ENCODE data around the gene TXNL4A.

The TXNL4A gene

DNA sequence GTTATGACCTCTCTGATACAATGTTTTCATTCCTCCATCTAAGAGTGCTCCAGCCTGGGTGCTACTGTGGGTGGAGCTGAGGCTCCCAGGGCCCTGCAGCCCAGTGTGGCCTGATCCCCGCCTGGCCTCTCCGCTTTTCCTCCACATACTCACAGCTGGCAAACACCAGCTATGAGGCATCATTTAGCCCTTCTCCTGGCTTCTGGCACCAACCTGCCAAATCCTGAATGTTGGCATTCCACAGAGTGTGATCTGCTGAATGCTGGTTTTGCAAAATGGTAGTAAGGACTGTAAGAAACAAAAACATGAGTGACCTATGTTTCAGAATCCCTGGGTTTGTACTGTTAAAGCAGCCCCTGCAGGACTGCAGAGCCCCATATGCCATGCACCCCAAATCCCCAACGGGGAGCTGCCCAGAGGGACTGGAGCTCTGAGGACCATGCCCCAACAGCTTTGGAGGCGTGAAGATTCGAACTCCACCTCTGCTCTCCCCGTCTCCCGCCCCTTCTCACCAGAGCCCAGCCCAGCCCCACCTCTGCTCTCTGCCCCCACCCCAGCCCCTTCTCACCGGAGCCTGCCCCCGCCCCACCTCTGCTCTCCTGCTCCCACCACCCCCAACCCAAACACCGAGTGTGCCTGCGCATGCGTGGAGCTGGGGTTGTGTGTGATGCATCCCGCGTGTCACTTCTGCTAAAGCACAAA, 41.2 kb downstream of the TXNL4A start:
- no peak for FAIRE-seq

DNA sequence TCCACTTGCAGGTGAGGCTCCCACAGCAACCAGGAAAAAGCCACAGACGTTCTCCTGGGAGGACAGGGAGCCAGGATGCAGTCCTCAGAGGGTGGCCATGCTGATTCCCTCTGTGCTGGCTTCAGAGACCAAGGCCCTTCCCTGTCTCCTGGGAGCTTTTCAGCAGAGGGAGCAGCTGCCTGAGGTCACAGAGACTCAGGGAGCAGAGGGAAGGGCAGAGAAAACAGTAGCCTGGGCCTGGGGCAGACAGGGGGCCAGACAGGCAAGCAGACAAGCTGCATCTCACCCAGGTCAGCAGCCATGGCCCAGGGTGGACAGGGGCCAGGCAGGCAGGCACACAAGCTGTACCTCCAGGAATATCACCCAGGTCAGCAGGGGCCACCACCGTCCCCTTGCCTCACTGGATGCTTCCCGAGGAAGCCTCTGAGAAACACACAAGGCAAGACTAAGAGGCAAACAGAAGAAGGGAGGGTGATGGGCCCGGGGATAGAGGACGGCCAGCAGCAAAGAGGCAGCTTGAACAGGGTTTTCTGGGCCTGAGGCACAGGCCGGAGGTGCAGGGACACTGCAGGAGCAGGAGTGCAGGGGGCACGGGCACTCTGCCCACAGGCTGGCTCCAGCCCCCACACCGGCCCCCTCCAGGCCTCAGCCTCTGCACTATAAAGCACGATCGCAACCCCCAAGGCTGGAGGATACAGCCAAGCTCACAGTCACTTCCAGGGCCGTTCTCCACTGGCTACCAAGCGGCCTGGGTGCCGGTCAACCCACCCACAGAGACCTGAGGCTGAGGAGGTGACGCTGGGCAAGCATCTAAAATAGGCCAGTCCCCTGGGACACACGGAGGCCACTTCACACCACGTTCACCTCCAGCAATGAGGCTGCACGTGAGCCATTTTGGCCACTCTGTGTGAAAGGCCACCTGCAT, 43.0 kb downstream of the TXNL4A start:
- no peak for FAIRE-seq

DNA sequence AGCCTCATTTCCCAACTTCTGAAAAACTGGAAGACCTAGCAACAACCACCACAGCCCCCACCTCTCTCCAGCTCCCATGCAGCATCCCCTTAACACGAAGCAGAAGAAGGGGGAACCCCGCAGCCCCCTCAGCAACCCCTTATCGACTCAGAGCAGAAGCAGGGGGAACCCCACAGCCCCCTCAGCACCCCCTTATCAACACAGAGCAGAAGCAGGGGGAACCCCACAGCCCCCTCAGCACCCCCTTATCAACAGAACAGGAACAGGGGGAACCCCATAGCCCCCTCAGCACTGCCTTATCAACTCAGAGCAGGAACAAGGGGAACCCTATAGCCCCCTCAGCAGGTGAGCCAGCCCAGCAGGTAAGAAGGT, 43.6 kb downstream of the TXNL4A start:
- FAIRE-seq, result no peak

DNA sequence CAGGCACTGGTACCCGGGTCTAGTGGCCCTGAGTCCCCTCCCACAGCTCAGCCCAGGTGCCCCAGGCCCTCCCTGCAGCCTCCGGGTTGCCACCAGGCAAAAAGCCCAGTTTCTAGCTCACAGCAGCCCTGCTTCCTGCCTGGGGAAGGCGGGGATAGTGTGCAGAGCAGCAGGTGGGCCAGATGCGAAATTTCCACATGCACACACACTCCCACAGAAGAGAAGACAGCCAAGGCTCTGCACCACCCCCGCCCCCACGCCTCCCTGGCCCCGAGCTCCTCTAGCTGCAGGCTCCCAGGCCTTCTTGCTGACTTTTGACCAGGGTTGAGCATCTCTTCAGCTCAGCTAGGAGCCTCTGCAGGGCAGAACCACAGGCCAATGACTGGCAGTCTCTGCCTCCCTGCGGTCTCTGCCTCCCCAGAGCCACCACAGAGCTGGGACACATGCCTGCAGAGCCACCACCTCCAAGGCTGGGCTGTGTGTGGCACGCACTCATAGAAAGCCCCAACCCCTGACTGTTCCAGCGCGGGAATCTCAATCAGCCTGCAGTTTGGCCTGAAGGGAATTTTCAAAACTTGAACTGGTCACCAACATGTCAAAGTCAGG, 44.1 kb downstream of the TXNL4A start:
- FAIRE-seq, result no peak

DNA sequence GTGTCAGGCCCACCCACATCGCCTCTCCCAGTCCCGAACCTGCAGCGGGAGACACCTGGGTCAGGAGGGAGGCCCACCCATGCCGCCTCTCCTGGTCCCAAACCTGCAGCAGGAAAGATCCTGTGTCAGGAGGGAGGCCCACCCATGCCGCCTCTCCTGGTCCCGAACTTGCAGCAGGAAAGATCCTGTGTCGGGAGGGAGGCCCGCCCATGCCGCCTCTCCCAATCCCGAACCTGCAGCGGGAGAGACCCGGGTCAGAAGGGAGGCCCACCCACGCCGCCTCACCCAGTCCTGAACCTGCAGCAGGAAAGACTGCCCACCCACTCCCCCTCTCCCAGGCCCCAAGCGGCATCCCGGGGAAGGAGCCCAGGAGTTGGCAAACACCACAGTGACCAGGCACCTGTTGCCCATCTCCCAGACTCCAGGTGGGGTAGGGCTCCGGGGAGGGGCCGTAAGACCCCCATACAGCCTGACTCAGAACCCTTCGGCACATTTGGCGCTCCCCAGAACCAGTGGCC, 44.7 kb downstream of the TXNL4A start:
- no peak for FAIRE-seq

DNA sequence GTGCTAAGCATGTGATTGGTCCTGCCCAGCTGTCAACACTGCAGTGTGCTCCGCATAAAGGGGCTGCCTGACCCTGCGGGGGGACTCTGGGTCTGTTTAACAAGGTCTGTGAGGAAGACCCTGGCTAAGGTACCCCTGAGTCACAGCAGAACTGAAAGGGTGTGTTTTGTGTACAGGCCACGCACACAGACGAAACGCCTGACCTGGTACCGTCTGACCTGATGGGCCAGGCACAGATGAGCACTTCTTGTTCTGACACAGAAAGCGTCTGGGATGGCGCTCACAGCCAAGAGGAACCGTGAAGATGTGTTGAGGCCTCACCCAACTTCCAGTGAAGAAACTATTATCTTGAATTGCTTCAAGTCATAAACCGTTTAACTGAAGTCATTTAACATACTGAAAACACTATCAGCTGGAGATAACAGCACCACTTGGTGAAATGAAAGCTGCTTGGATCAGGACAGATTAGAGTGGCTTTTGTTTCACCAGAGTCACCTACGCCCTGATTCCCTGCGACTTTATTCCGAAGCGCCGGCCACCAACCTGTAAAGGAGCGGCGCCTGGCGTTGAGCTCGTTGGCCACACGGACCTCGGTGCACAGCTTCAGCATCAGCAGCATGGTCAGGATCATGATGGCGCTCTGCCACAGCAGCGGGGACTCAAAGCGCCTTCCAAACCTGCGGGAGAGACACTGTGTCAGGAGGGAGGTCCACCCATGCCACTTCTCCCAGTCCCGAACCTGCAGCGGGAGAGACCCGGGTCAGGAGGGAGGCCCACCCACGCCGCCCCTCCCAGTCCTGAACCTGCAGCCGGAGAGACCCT, 45.4 kb downstream of the TXNL4A start:
- FAIRE-seq, result no peak

DNA sequence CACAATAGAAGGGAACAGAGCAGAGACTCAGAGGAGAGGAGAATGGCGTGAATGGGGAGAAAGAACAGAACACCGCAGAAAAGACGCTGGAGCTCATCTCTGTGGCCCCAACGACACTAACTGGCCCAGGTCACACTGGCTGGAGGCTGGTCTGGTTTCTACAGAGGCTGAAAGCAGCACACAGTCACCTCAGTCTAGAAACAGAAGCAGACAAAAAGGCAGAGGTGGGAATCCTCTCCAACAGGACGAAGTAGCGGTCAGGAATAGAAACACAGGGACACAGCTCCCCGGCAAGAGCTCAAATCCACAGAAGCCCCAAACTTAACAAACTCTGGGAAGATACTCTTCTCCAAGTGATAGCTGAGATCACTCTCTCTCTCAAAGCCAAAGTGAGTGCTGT, 46.2 kb downstream of the TXNL4A start:
- FAIRE-seq, result no peak

DNA sequence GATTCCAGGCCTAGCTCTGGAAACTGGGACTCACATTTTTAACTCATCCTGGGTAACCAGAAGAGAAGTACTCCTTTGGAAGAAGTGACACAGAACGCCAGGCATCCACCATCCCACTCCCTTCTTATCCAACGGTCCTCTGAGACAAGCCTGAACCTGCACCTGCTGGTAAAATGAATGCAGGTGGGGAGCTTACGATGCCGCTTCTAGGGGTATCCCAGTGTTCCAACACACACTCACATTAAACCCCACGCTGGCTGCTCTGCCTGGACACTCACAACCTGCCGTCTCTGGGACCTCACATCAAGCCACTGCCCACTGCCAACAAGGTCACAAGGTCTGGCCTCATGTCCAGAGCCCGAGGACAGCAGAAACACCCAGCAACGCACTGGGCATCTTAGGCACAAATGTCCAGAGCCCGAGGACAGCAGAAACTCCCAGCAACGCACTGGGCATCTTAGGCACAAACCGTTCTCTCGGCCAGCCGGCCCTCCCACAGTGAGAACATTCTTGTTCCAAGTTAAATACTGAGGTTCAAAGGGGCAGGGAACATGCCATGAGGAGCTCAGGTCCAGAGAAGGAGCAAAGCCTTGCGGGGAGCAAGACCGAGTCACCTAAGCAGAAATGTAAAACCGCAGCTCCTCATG, 46.8 kb downstream of the TXNL4A start:
- FAIRE-seq, result no peak

DNA sequence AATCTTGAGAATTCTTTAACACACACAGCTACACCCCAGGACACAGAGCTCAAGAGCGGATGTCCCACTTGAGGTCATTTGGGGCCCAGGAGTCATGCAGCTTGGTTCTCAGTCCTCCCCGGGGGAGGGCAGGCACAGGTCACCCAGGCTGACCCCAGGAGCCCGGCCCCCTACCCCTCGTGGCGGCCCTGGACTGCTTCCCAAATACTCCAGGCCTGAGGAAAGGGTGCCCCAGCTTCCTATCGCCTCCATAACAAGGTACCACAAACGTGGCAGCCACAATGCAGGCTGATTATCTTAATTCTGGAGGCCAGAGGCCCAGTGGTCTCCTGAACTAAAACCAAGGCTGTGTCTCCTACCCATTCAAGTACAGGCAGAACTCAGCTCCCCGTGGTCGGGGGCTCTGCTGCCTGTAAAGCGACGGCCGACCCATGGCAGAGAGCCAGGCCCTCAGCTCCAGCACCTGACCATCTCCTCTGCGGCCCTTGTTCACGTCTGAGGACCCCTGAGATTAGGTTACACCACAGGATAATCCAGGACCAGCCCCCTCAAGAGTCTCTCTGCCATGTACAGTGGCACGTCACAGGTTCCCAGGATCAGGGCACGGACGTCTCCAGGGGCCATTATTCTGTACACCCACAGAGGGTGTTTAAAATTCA, 47.4 kb downstream of the TXNL4A start:
- FAIRE-seq, result no peak

DNA sequence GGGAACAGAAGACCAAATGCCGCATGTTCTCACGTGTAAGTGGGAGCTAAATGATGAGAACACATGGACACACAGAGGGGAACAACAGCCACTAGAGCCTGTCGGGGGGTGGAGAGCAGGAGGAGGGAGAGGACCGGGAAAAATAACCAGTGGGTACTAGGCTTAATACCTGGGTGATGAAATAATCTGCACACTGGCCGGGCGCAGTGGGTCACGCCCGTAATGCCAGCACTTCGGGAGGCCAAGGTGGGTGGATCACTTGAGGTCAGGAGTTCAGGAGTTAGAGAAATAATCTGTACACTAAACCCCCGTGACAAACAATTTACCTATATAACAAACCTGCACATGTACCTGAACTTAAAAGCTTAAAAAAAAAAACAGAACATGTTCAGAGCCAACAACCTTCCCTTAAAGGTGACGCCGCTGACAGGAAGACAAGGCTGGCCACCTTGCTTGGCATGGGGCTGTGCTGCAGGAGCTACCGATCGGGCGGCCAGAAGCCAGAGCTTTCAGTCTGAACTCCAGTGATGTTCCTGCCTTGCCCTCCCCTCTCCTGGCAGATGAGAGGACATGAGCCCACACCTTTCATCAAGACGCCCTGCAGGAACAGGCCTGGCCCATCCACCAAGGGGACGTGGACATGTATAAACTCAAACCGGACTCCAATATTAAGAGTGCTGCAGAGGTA, 48.1 kb downstream of the TXNL4A start:
- no peak for FAIRE-seq

DNA sequence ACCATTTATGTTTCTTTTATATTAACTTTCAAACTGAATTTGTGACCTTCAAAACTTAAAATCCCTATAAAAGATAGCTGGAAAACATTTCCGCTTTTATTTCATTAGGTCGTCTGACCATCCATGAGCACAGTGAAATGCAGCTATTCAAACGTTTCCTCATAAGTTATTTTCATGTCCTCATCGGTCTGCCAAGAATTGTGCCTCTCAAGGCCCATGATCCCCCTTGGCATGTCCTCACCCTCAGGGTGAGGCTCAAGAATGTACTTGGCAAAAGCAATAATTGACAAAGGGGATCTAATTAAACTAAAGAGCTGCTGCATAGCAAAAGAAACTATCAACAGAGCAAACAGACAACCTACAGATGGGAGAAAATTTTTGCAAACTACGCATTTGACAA, 49.3 kb downstream of the TXNL4A start:
- FAIRE-seq, result no peak

DNA sequence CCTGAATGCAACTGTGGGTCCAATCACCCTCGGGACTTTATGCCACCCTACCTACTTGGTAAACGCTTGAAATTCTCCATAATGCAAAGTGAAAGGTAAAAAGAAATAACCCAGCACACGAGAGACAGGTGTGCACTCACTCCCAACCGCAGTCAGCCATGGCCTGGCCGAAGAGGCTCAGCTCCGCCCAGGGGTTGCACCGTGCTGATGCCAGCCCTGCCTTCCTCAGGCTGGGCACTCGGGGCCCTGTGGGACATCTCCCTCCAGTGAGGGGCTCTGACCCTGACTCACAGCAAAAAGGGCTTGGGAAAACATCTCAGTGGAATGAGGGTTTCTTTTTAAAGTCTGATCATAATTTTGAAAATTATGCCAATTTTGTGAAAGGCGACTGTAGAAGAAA, 50.2 kb downstream of the TXNL4A start:
- FAIRE-seq, result no peak

DNA sequence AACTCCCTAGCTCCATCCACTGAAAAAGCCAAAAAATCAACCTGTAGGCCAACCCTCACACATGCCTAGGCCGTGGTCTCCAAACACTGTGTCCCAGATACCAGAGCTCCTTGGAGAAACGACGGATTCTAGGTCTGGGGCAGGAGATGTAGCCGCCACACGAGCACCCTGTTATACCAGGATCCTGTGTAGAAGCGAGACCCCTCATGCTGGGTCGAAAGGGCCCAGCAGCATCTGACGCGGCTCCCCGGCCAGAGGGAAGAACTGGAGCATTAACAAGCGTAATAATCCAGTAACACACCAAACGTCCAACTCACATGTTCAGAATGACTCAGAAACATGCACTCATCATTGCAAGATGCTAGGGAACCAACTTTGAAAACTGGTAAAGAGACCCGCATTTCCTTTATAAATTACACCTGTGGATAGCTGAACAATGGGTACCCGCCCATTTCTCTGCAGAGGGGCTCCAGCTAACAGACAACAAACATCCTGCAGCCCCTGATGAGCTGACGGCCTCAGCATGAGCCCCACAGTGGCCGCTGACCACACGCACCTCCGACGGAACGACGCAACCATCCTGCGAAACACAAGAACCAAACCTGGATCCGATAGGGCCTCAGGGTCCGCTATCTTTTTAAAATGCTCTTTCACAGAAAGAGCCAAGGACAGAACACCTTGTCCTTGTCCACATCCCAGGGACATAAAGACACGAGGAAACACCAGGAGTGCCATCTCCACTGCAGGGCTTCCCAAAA, 51.1 kb downstream of the TXNL4A start:
- FAIRE-seq, result no peak

DNA sequence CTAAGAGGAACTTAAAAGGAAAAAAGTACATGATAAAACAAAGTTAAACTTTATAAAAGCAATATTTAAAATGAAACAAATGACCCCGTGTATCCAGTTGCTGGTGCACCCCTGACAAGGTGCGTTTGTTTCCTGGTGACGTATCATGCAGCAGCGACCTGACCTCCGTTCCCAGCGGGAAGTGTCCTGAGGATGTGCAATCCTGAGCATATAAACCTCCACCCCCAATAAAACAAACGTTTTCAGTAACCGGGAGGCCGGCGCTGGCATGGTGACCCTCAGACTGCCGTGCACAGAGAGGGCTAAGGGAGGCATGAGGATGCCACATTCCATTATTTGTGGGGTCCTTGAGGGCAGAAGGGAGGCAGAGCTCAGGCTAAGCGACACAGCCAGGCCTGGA, 51.7 kb downstream of the TXNL4A start:
- FAIRE-seq, result no peak

DNA sequence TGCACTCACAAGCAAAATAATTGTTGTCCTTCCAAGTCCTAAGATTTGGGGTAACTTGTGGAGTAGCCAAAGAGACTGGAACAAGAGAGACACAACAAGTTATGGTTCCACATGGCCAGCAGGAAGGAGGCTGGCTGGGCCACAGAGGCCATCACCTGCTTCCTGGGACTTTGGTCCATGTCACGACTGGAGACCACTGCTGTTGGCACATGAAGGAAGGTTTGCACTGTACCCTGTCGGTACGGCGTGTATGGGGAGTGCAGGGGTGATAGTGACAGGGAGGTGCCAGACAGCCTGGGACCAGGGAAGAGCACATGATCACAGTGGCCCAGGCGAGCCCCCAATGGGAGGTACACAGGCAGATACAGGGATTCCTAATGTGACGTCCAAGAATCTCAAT, 52.4 kb downstream of the TXNL4A start:
- FAIRE-seq, result no peak

DNA sequence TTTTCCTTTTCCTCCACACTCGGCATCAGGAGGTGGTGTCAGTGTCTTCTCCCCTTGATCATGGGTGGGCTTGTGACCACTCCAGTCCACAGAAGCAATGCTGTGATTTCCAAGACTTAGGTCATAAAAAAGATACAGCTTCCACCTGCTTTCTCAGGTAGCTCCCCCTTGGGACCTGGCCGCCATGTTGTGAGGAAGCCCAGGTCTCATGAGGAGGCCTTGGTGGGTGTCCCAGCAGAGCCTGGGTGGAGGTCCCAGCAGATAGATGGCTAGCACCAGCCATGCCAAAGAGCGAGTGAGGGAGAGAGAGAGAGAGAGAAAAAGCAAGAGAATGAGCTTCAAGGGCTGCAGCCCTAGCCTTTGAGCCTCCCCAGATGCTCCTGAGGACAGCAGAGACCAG, 52.9 kb downstream of the TXNL4A start:
- no peak for FAIRE-seq

DNA sequence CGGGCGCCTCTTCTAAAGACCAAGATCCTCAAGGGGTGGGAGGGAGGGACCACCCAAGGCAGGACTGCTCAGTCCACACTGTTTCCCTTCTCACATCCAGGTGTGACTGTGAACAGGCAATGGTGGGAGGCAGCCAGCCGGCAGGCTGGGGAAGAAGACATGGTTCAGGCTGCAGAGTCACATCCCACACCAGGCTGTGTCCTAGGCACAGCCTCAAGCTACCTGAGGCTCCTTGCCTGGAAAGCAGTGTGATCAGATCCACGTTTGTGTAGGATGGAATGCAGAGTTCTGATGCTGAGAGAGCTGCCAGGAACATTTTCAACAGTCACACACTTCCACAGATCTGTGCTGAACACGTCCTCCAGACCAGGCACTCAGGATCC, 53.3 kb downstream of the TXNL4A start:
- no peak for FAIRE-seq

DNA sequence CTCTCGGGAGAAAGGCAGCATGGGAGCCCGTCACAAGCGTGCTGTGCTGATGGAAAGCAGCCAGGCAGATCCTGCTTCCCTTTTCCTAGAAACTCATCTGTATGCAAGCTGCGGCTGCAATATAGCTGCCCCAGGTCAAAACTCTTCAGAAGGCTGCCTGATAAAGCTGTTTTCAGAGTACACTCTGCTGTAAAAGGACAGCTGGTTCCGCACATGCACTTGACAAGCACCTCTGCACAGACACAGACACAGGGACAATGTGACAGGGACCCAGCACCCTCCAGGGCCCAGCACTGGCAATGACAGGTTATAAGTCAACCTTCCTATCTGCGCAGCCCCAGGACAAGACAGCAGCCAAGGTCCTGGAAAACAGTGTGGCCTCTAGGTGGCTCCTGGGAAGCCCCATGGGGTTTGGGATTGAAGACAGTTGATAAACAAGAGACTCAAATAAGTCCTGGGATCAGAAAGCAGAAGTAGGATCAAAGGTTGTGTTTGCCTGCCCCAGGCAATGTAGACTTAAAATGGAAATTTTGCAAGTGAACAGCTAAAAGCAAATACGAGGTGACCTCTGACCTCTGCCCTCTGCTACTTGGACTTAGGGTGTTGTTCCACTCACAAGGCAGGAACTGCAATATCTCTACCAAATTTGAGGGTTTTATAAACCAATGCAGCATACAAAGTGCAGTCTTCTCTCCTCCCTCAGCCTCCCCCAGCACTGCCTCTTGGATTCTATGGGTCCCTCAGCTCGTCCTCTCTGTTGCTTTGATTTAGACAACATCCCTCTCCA, 53.9 kb downstream of the TXNL4A start:
- FAIRE-seq, result no peak

DNA sequence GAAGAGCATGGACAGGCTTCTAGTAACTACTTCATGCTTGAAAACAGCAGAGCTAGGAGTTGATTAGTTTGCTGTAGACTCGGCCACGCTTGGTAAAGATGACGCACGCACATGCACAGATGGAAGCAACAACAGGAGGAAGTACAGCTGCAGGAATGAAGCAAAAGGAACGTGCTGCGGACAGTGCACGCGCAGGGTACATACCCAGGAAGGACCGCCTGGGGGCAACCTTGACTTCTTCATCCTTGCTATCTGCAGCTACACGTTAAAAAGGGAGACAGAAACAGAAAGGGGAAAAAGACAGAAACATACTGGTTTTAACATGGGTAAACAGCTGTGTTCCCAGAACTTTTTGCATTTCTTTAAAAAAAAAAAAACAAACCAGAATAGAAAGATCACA, 54.6 kb downstream of the TXNL4A start:
- no peak for FAIRE-seq

DNA sequence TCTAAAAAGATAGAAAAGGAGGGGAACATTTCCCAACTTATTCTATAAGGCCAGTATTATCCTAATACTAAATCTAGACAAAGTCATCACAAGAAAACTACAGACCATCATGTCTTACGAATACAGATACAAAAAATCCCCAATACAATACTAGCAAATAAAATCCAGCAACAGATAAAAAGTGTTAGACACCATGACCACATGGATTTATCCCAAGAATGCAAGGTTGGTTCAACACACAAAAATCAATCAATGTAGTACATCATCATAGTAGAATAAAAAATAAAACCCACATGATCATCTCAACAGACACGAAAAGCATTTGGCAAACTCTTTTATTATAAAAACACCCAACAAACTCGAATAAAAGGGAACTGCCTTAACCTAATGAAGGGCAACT, 55.5 kb downstream of the TXNL4A start:
- no peak for FAIRE-seq
